GM19023 (cell line): ENCODE results near the gene TTC28.
"Not testable (repeated sequence)": the region's sequence is repeated elsewhere in the genome, so short reads cannot be mapped to it uniquely, and the experiment has no call there.

Source experiments
- ATAC-seq: cut with Tn5 transposase; IDR thresholded peaks from one replicate; pipeline ENCODE4 v1.9.1; 2021; ENCODE audit warnings: mild to moderate bottlenecking, moderate library complexity; ENCODE audit not compliant: unreplicated experiment

The TTC28 gene

GRCh38 chr22:28609921-28610320, 69.7 kb downstream of the TTC28 start:
- no peak for ATAC-seq

- ATAC-seq = no peak
These were observed 71.1 kb downstream of the TTC28 start for GRCh38 chr22:28608546-28608945.

DNA sequence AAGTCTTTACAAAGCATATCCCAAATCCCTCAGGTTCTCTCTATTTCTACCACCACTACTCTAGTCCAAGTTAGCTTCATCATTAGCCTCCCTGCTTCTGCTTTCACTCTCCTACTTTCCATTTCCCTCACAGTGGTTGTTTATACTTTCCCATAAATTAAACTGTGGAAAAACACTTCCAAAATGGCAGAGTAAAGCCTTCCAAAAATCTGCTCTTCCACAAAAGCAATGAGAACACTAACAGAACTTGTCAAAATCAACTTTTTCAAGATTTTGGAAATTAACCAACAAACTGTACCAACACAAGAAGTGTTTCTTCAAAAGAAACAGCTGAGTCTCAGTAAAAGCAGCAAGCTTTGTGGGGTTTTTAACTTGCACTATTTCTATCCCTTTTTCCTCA, 71.8 kb downstream of the TTC28 start:
- ATAC-seq = no peak

GRCh38 chr22:28604966-28605761, 74.5 kb downstream of the TTC28 start:
- no peak for ATAC-seq

- ATAC-seq = no peak
These were observed 77.7 kb downstream of the TTC28 start for GRCh38 chr22:28601915-28602314.

DNA sequence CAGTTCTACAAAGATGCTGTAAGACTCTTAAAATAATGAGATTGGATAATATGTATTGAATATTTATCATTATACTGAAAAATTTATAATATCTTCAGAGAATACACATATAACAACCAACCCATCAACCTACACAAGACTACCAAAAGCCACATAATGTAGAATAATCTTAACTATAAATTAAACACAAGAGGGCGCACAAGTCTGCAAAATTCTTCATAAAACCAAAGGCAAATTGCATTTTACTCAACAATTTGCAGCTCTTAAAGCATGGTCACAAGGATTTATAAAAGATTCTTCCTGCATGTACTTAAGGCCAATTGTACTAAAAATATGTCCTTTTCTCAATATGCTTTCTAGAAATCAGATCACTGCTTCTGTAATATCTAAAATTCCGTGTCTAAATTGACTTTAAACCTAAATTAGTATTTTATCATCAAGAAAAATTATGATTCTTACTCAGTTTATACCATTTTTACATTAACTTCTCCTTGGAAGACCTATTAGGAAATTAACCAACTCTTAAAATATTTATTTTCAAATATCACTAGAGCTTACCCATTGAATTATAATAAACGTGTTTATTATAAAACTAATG, 79.0 kb downstream of the TTC28 start:
- ATAC-seq = no peak

DNA sequence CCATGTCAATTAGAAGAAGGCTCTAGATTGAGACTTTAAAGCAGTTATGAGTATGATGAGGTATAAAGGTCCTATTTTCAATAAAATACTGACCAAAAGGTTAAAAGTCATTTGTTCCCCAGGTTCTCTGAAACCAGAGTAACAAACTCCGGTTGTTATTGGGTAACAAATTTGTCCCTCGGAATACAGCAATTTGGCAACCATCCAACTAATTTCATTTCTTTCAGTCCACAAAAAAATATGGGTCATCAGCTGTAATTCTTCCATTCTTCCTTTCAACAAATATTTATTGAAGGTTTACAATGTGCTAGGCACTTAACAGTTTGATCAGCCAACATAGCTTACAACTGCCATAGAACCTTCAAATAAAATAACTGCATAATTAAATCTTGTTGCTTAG, 79.9 kb downstream of the TTC28 start:
- no peak for ATAC-seq

GRCh38 chr22:28597665-28598064, 82.0 kb downstream of the TTC28 start:
- no peak for ATAC-seq

DNA sequence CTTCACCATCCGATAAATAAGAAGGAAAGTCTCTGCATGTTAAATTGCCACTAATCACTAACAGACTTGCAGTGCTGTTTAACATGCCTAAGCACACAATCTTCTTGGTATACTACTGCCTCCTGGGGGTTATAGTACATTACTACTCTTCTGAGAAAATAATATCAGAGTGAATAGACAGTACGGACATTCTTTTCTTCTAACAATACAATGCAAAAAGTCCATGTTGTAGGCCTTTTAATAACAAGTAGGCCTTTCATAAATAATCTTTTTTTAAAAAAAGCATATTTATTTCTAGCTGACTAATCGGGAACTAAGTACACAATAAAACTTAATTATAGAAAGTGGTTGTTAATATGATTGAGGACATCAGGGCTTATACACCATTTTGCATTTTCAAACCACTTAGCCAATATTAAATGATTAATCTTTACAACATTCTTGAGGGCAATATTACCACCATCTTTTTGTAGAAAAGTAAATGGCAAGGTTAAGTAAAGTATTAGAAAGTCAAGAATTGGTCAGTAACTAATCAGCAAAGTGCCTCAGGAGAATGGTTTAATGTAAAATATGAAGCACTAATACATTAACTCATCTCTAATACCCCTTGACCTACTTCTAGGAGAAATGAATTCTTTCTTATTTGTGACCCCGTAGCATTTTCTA, 84.7 kb downstream of the TTC28 start:
- no peak for ATAC-seq

GRCh38 chr22:28594076-28594796, 85.4 kb downstream of the TTC28 start:
- ATAC-seq = no peak

DNA sequence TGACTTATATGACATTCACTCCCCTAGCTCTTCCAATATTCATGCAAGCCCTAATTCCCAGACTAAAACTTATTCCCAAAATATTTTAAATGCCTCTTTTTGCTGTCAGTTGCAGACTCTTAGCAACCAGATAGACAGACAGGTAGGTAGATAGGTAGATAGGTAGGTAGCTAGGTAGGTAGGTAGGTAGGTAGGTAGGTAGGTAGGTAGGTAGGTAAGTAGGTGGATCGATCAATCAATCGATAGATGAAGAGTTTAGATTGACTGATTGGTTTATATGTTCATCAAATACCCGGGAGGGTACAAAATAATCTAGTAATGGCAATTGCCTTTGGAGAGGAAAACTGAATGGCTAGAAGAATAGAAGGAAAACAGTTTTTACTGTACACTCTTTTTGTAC, 86.3 kb downstream of the TTC28 start:
- no peak for ATAC-seq

DNA sequence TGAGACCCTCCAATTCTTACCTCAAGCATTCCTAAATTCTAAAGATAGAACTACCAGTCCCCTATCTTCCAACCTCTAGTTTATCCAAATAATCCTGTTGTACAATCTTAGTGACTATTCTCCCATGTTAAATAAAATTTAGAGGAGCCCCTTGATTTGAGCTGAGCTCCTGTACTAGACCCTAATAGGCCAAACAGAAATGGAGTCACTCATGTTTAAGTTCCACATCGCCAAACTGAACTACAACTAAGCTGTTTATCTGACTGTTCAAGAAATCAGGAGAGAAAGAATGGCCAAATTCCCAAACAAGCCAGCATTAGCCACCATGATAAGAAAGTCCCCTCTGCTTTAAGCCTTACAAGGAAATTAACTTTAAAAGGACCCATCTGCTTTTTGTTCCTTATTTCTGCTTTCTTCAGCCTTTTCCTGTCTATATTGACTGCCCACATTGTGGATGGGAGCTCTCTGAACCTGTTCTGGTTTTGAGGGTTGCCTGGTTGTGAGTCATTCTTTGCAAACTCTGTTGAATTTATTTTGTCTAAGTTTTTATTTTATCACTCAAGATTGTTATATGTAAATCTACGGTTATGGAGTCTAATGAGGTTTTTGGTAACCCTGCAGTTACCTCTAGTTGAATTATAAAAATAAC, 90.4 kb downstream of the TTC28 start:
- no peak for ATAC-seq

DNA sequence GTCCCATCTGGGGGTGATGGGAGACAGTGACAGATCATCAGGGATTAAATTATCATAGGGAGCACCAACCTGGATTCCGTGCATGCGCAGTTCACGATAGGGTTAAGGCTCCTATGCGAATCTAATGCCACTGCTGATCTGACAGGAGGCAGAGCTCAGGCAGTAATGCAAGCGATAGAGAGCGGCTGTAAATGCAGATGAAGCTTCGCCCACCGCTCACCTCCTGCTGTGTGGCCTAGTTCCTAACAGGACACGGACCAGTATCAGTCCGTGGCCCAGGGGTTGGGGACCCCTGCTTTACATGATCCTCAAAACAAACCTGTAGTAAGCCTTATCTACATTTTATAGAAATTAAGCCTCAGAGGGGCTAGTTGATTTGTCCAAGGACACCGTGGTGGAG, 94.3 kb downstream of the TTC28 start:
- no peak for ATAC-seq

DNA sequence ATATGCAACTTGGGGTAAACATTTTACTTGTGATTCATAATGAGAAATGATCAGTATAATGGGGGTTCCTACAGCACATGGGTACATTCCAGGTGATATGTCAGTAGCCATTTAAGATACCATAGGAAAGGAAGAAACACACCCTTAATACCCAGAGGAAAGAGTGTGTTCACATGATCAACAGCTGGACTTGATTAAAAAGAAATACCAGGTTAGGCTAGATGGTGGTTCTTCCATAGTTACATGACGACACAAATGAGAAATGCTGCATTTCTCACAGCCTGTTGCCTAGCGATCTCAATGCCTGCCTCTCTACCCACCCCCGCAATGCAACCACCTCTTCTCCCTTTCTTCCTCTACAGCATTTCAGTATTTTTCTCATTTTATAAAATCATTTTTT, 96.8 kb downstream of the TTC28 start:
- ATAC-seq = no peak

- no peak for ATAC-seq
These were observed 98.6 kb downstream of the TTC28 start for GRCh38 chr22:28581016-28581415.

- no peak for ATAC-seq
These were observed 103.5 kb downstream of the TTC28 start for GRCh38 chr22:28576162-28576561.

DNA sequence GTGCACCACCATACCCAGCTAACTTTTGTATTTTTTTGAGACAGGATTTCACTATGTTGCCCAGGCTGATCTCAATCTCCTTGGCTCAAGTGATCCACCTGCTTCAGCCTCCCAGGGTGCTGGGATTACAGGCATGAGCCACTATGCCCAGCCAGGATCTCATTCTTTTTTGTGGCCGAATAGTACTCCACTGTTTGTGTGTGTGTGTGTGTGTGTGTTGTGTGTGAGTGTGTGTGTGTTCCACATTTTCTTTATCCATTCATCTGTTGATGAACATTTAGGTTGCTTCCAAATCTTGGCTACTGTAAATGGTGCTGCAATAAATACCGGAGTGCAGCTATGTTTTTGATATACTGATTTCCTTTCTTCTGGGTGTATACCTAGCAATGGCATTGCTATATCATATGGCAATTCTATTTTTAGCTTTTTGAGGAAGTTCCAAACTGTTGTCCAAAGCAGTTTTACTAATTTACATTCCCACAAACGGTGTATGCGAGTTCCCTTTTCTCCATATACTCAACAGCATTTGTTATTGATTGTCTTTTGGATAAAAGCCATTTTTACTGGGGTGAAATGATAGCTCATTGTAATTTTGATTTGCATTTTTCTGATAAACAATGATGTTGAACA, 105.4 kb downstream of the TTC28 start:
- ATAC-seq = no peak

DNA sequence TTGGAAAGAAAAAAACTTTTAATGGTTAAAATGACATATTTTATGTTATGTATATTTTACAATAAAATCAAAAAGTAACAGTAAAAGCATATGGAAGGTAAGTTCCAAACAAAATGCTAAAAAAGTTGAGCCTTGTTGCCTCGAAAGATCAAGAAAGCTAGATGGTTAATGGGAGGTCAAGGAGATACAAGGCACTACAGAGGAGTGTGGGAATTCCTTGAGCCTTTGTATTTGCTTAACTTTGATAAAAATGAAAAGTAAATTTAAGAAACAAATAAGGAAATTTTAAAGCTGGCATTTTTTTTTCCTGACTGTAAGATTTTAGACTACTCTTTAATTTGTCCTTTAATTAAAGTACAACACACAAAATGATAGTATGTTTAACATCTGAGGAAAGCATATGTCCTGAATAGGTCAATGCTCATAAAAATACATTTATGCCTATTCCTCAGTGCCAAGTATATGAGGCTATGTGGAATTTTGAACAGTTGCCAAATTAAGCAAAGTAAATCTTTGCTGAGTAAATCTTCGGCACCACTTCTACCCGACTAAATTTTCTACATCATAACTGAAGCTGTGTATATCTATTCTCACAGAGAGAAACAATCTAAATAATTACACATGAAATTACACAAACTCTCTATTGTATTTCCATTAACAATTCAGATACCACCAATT, 108.8 kb downstream of the TTC28 start:
- no peak for ATAC-seq

DNA sequence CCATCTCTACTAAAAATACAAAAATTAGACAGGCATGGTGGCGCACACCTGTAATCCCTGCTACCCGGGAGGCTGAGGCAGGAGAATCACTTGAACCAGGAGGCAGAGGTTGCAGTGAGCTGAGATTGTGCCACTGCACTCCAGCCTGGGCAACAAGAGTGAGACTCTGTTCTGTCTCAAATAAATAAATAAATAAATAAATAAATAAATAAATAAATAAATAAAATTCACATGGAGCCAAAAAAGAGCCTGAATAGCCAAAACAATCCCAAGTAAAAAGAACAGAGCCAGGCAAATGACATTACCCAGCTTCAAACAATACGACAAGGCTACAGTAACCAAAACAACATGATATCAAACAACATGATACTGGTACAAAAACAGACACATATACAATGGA, 110.7 kb downstream of the TTC28 start:
- not testable (repeated sequence) for ATAC-seq

DNA sequence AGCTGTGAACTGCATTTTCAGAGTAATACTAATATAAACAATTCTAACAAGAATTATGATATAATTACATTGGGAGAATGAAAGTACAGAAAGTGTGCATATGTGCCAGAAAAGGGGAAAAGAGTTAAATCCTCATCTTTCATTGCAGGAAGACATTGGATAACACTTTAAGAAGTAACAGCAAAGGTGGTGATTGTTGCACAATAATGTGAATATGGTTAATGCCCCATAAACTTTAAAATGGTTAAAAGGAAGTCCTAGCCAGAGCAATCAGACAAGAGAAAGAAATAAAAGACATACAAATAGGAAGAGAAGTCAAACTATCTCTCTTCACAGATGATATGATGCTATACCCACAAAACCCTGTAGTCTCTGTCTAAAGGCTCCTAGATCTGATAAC, 111.5 kb downstream of the TTC28 start:
- ATAC-seq = no peak
